ENCODE data around the gene PRSS48. TPM values are rescaled to one million over a fixed set of nuclear protein-coding genes. Genes with fewer than 3 reads are reported as not detected.
"Not testable (repeated sequence)": the region's sequence is repeated elsewhere in the genome, so short reads cannot be mapped to it uniquely, and the experiment has no call there.

The PRSS48 gene
- total RNA-seq, 2 experiments from 2014 or later, result not detected

GRCh38 chr4:151248519-151248918 is 28.4 kb upstream of the PRSS48 start:
- H3K4me3 Mint-ChIP-seq, result no peak overlapping the region
- no peaks in the 10 kb centered on the region for H3K4me1 Mint-ChIP-seq
- H3K9me3 Mint-ChIP-seq, result no peaks in the 10 kb centered on the region
- H3K27ac Mint-ChIP-seq, result no peak overlapping the region
- DNase-seq, result no peak
- POLR2A ChIA-PET, result no interaction called here
- H3K27me3 Mint-ChIP-seq, result peaks cover 10% of the 10 kb centered on the region
- CTCF ChIA-PET, result interaction anchor here (1.2 kb wide), 1 partner anchor 68 kb away, joined by 3 read pairs; no protein-coding TSS in a partner anchor
- H3K36me3 Mint-ChIP-seq (ENCODE audit: low read depth), result no peaks in the 10 kb centered on the region

- Mint-ChIP-seq H3K27ac (no peak overlapping the region), H3K36me3 (ENCODE audit: low read depth) (no peaks in the 10 kb centered on the region), H3K27me3 (peaks cover 10% of the 10 kb centered on the region), H3K4me1 (no peaks in the 10 kb centered on the region), H3K4me3 (no peak overlapping the region), H3K9me3 (no peaks in the 10 kb centered on the region)
- CTCF ChIA-PET, result no interaction called here
- POLR2A ChIA-PET, result no interaction called here
- no peak for DNase-seq
These were observed 26.3 kb upstream of the PRSS48 start for GRCh38 chr4:151250706-151251105.

- no peak overlapping the region for H3K27ac Mint-ChIP-seq
- CTCF ChIA-PET, result no interaction called here
- H3K27me3 Mint-ChIP-seq, result peaks cover 7% of the 10 kb centered on the region
These were observed 25.2 kb upstream of the PRSS48 start for GRCh38 chr4:151251603-151252304.

GRCh38 chr4:151255226-151255625 is 21.7 kb upstream of the PRSS48 start:
- CTCF ChIA-PET; H3K27ac Mint-ChIP-seq; H3K27me3 Mint-ChIP-seq; DNase-seq; H3K9me3 Mint-ChIP-seq; POLR2A ChIA-PET; H3K4me1 Mint-ChIP-seq; H3K36me3 Mint-ChIP-seq (ENCODE audit: low read depth); H3K4me3 Mint-ChIP-seq: not testable (repeated sequence)

More at GRCh38 chr4:151251603-151252304, 25.2 kb upstream of the PRSS48 start:
- no peaks in the 10 kb centered on the region for H3K4me1 Mint-ChIP-seq
- H3K9me3 Mint-ChIP-seq, result no peaks in the 10 kb centered on the region
- no peaks in the 10 kb centered on the region for H3K36me3 Mint-ChIP-seq (ENCODE audit: low read depth)
- POLR2A ChIA-PET, result no interaction called here
- no peak overlapping the region for H3K4me3 Mint-ChIP-seq
- no peak for DNase-seq

- POLR2A ChIA-PET; H3K27ac Mint-ChIP-seq; H3K27me3 Mint-ChIP-seq; H3K4me1 Mint-ChIP-seq; H3K36me3 Mint-ChIP-seq (ENCODE audit: low read depth); H3K9me3 Mint-ChIP-seq; H3K4me3 Mint-ChIP-seq; CTCF ChIA-PET; DNase-seq: not testable (repeated sequence)
These were observed 21.3 kb upstream of the PRSS48 start for GRCh38 chr4:151255680-151256079.

GRCh38 chr4:151256134-151256533 is 20.8 kb upstream of the PRSS48 start:
- no peak for DNase-seq
- H3K4me1 Mint-ChIP-seq, result no peaks in the 10 kb centered on the region
- H3K9me3 Mint-ChIP-seq, result no peaks in the 10 kb centered on the region
- no peak overlapping the region for H3K27ac Mint-ChIP-seq
- POLR2A ChIA-PET, result no interaction called here
- H3K4me3 Mint-ChIP-seq, result no peak overlapping the region
- CTCF ChIA-PET, result no interaction called here
- H3K36me3 Mint-ChIP-seq (ENCODE audit: low read depth), result no peaks in the 10 kb centered on the region
- no peaks in the 10 kb centered on the region for H3K27me3 Mint-ChIP-seq

- CTCF ChIA-PET, result no interaction called here
- POLR2A ChIA-PET, result no interaction called here
- H3K27me3 Mint-ChIP-seq, result no peaks in the 10 kb centered on the region
- no peak overlapping the region for H3K27ac Mint-ChIP-seq
- no peaks in the 10 kb centered on the region for H3K36me3 Mint-ChIP-seq (ENCODE audit: low read depth)
- H3K4me3 Mint-ChIP-seq, result no peak overlapping the region
- no peaks in the 10 kb centered on the region for H3K9me3 Mint-ChIP-seq
- H3K4me1 Mint-ChIP-seq, result no peaks in the 10 kb centered on the region
- no peak for DNase-seq
These were observed 19.3 kb upstream of the PRSS48 start for GRCh38 chr4:151257704-151258103.

- H3K4me3 Mint-ChIP-seq, result no peak overlapping the region
- ChIA-PET CTCF (no interaction called here), POLR2A (no interaction called here)
- no peaks in the 10 kb centered on the region for H3K4me1 Mint-ChIP-seq
- H3K36me3 Mint-ChIP-seq (ENCODE audit: low read depth), result no peaks in the 10 kb centered on the region
- H3K27me3 Mint-ChIP-seq, result peaks cover 2% of the 10 kb centered on the region
- no peak for DNase-seq
- H3K9me3 Mint-ChIP-seq, result no peaks in the 10 kb centered on the region
- no peak overlapping the region for H3K27ac Mint-ChIP-seq
These were observed 17.2 kb upstream of the PRSS48 start for GRCh38 chr4:151259752-151260151.

GRCh38 chr4:151260526-151260925 is 16.4 kb upstream of the PRSS48 start:
- Mint-ChIP-seq H3K27ac (no peak overlapping the region), H3K4me3 (no peak overlapping the region), H3K9me3 (no peaks in the 10 kb centered on the region), H3K4me1 (no peaks in the 10 kb centered on the region), H3K36me3 (ENCODE audit: low read depth) (no peaks in the 10 kb centered on the region), H3K27me3 (peaks cover 2% of the 10 kb centered on the region)
- POLR2A ChIA-PET, result no interaction called here
- CTCF ChIA-PET, result no interaction called here
- no peak for DNase-seq

GRCh38 chr4:151263455-151263854 is 13.5 kb upstream of the PRSS48 start:
- Mint-ChIP-seq H3K4me3 (no peak overlapping the region), H3K4me1 (no peaks in the 10 kb centered on the region), H3K27ac (no peak overlapping the region), H3K27me3 (peaks cover 6% of the 10 kb centered on the region), H3K9me3 (no peaks in the 10 kb centered on the region), H3K36me3 (ENCODE audit: low read depth) (no peaks in the 10 kb centered on the region)
- POLR2A ChIA-PET, result no interaction called here
- DNase-seq, result no peak
- CTCF ChIA-PET, result no interaction called here

- Mint-ChIP-seq H3K27ac (no peak overlapping the region), H3K27me3 (peaks cover 8% of the 10 kb centered on the region), H3K4me3 (no peak overlapping the region), H3K9me3 (no peaks in the 10 kb centered on the region), H3K4me1 (no peaks in the 10 kb centered on the region), H3K36me3 (ENCODE audit: low read depth) (no peaks in the 10 kb centered on the region)
- POLR2A ChIA-PET, result no interaction called here
- no peak for DNase-seq
- CTCF ChIA-PET, result no interaction called here
These were observed 10.5 kb upstream of the PRSS48 start for GRCh38 chr4:151266497-151266896.

- ChIA-PET POLR2A (no interaction called here), CTCF (interaction anchor here (0.6 to 0.7 kb wide), 3 partner anchors 131 to 1916 kb away, joined by 3 to 4 read pairs (median 3); no protein-coding TSS in a partner anchor)
- no peak overlapping the region for H3K4me3 Mint-ChIP-seq
- DNase-seq, result no peak
- no peaks in the 10 kb centered on the region for H3K4me1 Mint-ChIP-seq
- no peaks in the 10 kb centered on the region for H3K36me3 Mint-ChIP-seq (ENCODE audit: low read depth)
- H3K27me3 Mint-ChIP-seq, result peaks cover 10% of the 10 kb centered on the region
- no peak overlapping the region for H3K27ac Mint-ChIP-seq
- no peaks in the 10 kb centered on the region for H3K9me3 Mint-ChIP-seq
These were observed 9.9 kb upstream of the PRSS48 start for GRCh38 chr4:151267104-151267503.

GRCh38 chr4:151267822-151268535 is 9.0 kb upstream of the PRSS48 start:
- Mint-ChIP-seq H3K9me3 (no peaks in the 10 kb centered on the region), H3K27ac (no peak overlapping the region), H3K4me1 (no peaks in the 10 kb centered on the region), H3K27me3 (peaks cover 11% of the 10 kb centered on the region), H3K4me3 (no peak overlapping the region), H3K36me3 (ENCODE audit: low read depth) (no peaks in the 10 kb centered on the region)
- ChIA-PET CTCF (interaction anchor here (0.6 to 0.7 kb wide), 2 partner anchors 131 to 1915 kb away, joined by 3 to 4 read pairs; no protein-coding TSS in a partner anchor), POLR2A (no interaction called here)
- no peak for DNase-seq

- H3K4me3 Mint-ChIP-seq, result not testable (repeated sequence)
These were observed 8.1 kb upstream of the PRSS48 start for GRCh38 chr4:151268905-151269304.

More at GRCh38 chr4:151268905-151269304, 8.1 kb upstream of the PRSS48 start:
- CTCF ChIA-PET; POLR2A ChIA-PET; H3K36me3 Mint-ChIP-seq (ENCODE audit: low read depth); H3K9me3 Mint-ChIP-seq; DNase-seq; H3K27me3 Mint-ChIP-seq; H3K4me1 Mint-ChIP-seq; H3K27ac Mint-ChIP-seq: not testable (repeated sequence)
